ENCODE data around the gene HLTF.

Gene HLTF

GRCh38 chr3:149077628-149078027 is 8.7 kb downstream of the HLTF start:
- no peak overlapping the region for H3K4me3 ChIP-seq (ENCODE audit: control insufficient read depth, low read depth, low read length)
- TF ChIP-seq CTCF (IDR thresholded peaks at IDR 0.05; ENCODE audit: control insufficient read depth, insufficient read depth, low read depth, low read length, missing control alignments): no peak
- peak; percentile 42 for DNase-seq (ENCODE audit: low read depth)

- no peak for TF ChIP-seq CTCF (IDR thresholded peaks at IDR 0.05; ENCODE audit: control insufficient read depth, insufficient read depth, low read depth, low read length, missing control alignments)
- H3K4me3 ChIP-seq (ENCODE audit: control insufficient read depth, low read depth, low read length): no peak overlapping the region
- DNase-seq (ENCODE audit: low read depth): no peak
These were observed 18.4 kb downstream of the HLTF start for GRCh38 chr3:149067883-149068282.

- H3K4me3 ChIP-seq (ENCODE audit: control insufficient read depth, low read depth, low read length): no peak overlapping the region
- TF ChIP-seq CTCF (IDR thresholded peaks at IDR 0.05; ENCODE audit: control insufficient read depth, insufficient read depth, low read depth, low read length, missing control alignments): no peak
- no peak for DNase-seq (ENCODE audit: low read depth)
These were observed 24.6 kb downstream of the HLTF start for GRCh38 chr3:149061776-149062175.

GRCh38 chr3:149058602-149059001 is 27.7 kb downstream of the HLTF start:
- no peak for DNase-seq (ENCODE audit: low read depth)

GRCh38 chr3:149058198-149058597 is 28.1 kb downstream of the HLTF start:
- no peak for TF ChIP-seq CTCF (IDR thresholded peaks at IDR 0.05; ENCODE audit: control insufficient read depth, insufficient read depth, low read depth, low read length, missing control alignments)
- H3K4me3 ChIP-seq (ENCODE audit: control insufficient read depth, low read depth, low read length): no peak overlapping the region
- DNase-seq (ENCODE audit: low read depth): no peak

More at GRCh38 chr3:149058602-149059001, 27.7 kb downstream of the HLTF start:
- TF ChIP-seq CTCF (IDR thresholded peaks at IDR 0.05; ENCODE audit: control insufficient read depth, insufficient read depth, low read depth, low read length, missing control alignments): no peak
- H3K4me3 ChIP-seq (ENCODE audit: control insufficient read depth, low read depth, low read length): no peak overlapping the region

- no peak for TF ChIP-seq CTCF (IDR thresholded peaks at IDR 0.05; ENCODE audit: control insufficient read depth, insufficient read depth, low read depth, low read length, missing control alignments)
- DNase-seq (ENCODE audit: low read depth): no peak
- H3K4me3 ChIP-seq (ENCODE audit: control insufficient read depth, low read depth, low read length): no peak overlapping the region
These were observed 30.8 kb downstream of the HLTF start for GRCh38 chr3:149055575-149055974.

All from AG09309 (cell line).